ENCODE data around the gene ZFYVE28. TPM values are rescaled to one million over a fixed set of nuclear protein-coding genes. Genes with fewer than 3 reads are reported as not detected.

ZFYVE28 gene
- total RNA-seq, 1 donor, result 10.5 TPM

DNA sequence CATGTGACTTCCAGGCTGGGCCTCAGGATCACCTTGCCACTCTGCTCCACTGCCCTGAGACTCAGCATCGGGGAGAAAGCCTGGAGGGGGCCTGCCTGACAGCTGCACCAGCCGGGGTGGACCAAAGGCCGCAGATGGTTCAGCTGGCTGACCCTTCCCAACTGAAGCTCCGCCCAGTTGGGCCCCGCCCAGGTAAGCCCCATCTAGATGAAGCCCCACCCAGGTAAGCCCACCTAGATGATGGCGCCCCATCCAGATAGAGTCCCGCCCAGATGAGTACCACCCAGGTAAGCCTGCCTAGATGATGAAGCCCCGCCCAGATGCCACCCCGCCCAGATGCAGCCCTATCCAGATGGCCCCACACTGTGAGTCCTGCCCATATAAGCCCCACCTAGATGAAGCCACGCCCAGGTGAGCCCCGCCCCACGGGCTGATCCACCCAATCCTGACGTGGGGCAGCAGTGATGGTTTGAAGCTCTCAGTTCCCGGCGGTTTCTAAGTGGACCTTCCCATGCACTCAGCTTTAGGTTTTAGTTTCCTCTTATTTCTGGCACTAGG lies 10.0 kb downstream of the ZFYVE28 start:
- H3K27ac ChIP-seq (ENCODE audit: low read depth, low read length), result no peak overlapping the region

DNA sequence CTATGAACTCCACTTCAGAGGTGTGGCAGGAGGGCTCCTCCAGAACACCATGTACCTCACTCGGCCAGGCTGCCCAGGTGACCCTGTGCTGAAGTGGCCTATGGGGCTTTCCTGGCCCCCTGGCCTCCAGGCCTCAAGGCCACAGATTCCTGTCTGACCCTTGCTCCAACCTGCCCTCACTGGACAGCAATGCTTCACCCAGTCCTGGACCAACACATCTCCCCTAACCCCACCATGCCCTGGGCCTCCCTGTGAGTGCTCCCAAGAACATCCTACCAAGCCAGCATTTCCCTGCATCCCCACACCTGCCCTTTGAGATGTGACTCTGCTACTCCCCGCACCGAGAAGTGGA lies 10.5 kb downstream of the ZFYVE28 start:
- Histone ChIP-seq H4K20me1 (ENCODE audit: insufficient read depth, low read length) (no peaks in the 10 kb centered on the region), H2AFZ (ENCODE audit: low read length) (no peak overlapping the region)

More for the DNA sequence above, 10.0 kb downstream of the ZFYVE28 start:
- no peaks in the 10 kb centered on the region for H3K79me2 ChIP-seq (ENCODE audit: insufficient read depth, low read length)
- no peak for TF ChIP-seq CTCF (IDR thresholded peaks at IDR 0.05; ENCODE audit: extremely low read depth, low read depth, low read length)
- no peak for DNase-seq (ENCODE audit: insufficient read length, low spot score, missing footprints)
- H4K20me1 ChIP-seq (ENCODE audit: insufficient read depth, low read length), result no peaks in the 10 kb centered on the region
- no peaks in the 10 kb centered on the region for H3K9me3 ChIP-seq (ENCODE audit: low read depth, low read length)
- H3K27me3 ChIP-seq (ENCODE audit: insufficient read depth, low read length), result no peaks in the 10 kb centered on the region
- H2AFZ ChIP-seq (ENCODE audit: low read length), result no peak overlapping the region
- H3K36me3 ChIP-seq (ENCODE audit: insufficient read depth, low read length), result no peaks in the 10 kb centered on the region
- H3K4me2 ChIP-seq (ENCODE audit: insufficient read depth, low read length), result no peak overlapping the region
- H3K4me3 ChIP-seq (ENCODE audit: insufficient read depth, low read length), result no peak overlapping the region
- H3K4me1 ChIP-seq (ENCODE audit: insufficient read depth, low read length), result peaks cover 14% of the 10 kb centered on the region

DNA sequence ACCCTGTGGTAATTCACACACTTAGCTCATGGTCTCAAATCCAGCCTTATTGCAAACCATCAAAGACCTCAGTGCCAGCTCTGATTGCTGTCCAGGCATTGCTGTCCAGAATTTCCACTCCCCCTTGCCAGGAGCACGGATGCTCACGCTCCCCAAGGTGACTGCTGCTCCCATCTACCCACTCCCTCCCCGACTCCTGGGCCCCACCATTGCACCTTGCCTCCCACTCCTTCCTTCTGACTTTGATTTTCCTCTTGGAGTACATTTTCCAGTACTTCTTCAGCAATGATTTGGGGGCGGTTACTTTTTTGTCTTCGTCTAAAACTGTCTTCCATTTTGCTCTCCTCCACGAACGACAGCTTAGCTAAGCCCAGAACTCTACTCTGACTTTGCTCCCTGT lies 11.5 kb downstream of the ZFYVE28 start:
- DNase-seq (ENCODE audit: insufficient read length, low spot score, missing footprints), result peak; percentile 70

More for the DNA sequence above, 10.5 kb downstream of the ZFYVE28 start:
- Histone ChIP-seq H3K4me2 (ENCODE audit: insufficient read depth, low read length) (no peak overlapping the region), H3K79me2 (ENCODE audit: insufficient read depth, low read length) (no peaks in the 10 kb centered on the region), H3K27me3 (ENCODE audit: insufficient read depth, low read length) (no peaks in the 10 kb centered on the region), H3K4me3 (ENCODE audit: insufficient read depth, low read length) (no peak overlapping the region), H3K27ac (ENCODE audit: low read depth, low read length) (no peak overlapping the region), H3K4me1 (ENCODE audit: insufficient read depth, low read length) (peaks cover 9% of the 10 kb centered on the region), H3K36me3 (ENCODE audit: insufficient read depth, low read length) (no peaks in the 10 kb centered on the region), H3K9me3 (ENCODE audit: low read depth, low read length) (no peaks in the 10 kb centered on the region)
- TF ChIP-seq CTCF (IDR thresholded peaks at IDR 0.05; ENCODE audit: extremely low read depth, low read depth, low read length), result no peak
- no peak for DNase-seq (ENCODE audit: insufficient read length, low spot score, missing footprints)

DNA sequence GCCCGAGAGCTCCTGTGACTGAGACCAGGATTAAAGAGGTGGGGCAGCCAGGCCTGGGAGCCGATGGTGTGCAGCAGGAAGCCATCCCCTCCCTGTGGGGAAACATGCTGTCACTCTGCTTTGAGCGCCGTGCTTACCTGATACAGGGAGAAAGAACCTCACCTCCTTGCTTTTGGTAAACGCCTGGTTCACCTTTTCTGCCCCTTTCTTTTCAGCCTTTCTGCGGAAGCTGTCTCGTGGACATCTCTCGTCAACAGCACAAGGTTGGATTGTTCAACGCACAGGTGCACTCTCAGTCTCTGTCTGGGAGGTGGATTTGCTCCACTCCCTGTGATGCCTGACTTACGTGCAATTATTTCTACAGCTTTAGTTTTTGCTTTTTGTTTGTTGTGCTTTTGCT lies 12.0 kb downstream of the ZFYVE28 start:
- Histone ChIP-seq H4K20me1 (ENCODE audit: insufficient read depth, low read length) (no peaks in the 10 kb centered on the region), H3K4me2 (ENCODE audit: insufficient read depth, low read length) (no peak overlapping the region), H3K4me3 (ENCODE audit: insufficient read depth, low read length) (no peak overlapping the region), H3K27me3 (ENCODE audit: insufficient read depth, low read length) (peaks cover 6% of the 10 kb centered on the region), H3K79me2 (ENCODE audit: insufficient read depth, low read length) (no peaks in the 10 kb centered on the region), H2AFZ (ENCODE audit: low read length) (no peak overlapping the region), H3K27ac (ENCODE audit: low read depth, low read length) (no peak overlapping the region), H3K4me1 (ENCODE audit: insufficient read depth, low read length) (peaks cover 6% of the 10 kb centered on the region), H3K36me3 (ENCODE audit: insufficient read depth, low read length) (no peaks in the 10 kb centered on the region), H3K9me3 (ENCODE audit: low read depth, low read length) (no peaks in the 10 kb centered on the region)
- TF ChIP-seq CTCF (IDR thresholded peaks at IDR 0.05; ENCODE audit: extremely low read depth, low read depth, low read length), result no peak
- DNase-seq (ENCODE audit: insufficient read length, low spot score, missing footprints), result no peak

More for the DNA sequence above, 11.5 kb downstream of the ZFYVE28 start:
- Histone ChIP-seq H2AFZ (ENCODE audit: low read length) (no peak overlapping the region), H3K27ac (ENCODE audit: low read depth, low read length) (no peak overlapping the region), H3K4me3 (ENCODE audit: insufficient read depth, low read length) (no peak overlapping the region), H4K20me1 (ENCODE audit: insufficient read depth, low read length) (no peaks in the 10 kb centered on the region), H3K36me3 (ENCODE audit: insufficient read depth, low read length) (no peaks in the 10 kb centered on the region), H3K79me2 (ENCODE audit: insufficient read depth, low read length) (no peaks in the 10 kb centered on the region), H3K27me3 (ENCODE audit: insufficient read depth, low read length) (peaks cover 2% of the 10 kb centered on the region), H3K4me2 (ENCODE audit: insufficient read depth, low read length) (no peak overlapping the region), H3K9me3 (ENCODE audit: low read depth, low read length) (no peaks in the 10 kb centered on the region), H3K4me1 (ENCODE audit: insufficient read depth, low read length) (peaks cover 6% of the 10 kb centered on the region)
- no peak for TF ChIP-seq CTCF (IDR thresholded peaks at IDR 0.05; ENCODE audit: extremely low read depth, low read depth, low read length)

Data from osteoblast (primary cell).